GM12878 (cell line): ENCODE results near the gene RPS6KA5.

Experiments
- CBFB ChIP-seq: IDR thresholded peaks from 2 replicates; pipeline ENCODE4 v1.6.1; 2016; ENCODE audit warnings: antibody characterized with exemption, low read depth
- MYB ChIP-seq: fragments of 150-350 bp; IDR thresholded peaks from 2 replicates; pipeline ENCODE4 v1.6.1; 2014; ENCODE audit warnings: mild to moderate bottlenecking, low read depth, low read length, borderline replicate concordance
- RB1 ChIP-seq: fragments of 450-650 bp; formaldehyde crosslinking; IDR thresholded peaks from 2 replicates; pipeline ENCODE4 v1.6.1; 2017; ENCODE audit warnings: mild to moderate bottlenecking, borderline replicate concordance

GRCh38 chr14:91040545-91040944 lies 19.9 kb downstream of the RPS6KA5 start:
- no peak for TF ChIP-seq CBFB
- TF ChIP-seq RB1, result no peak
- TF ChIP-seq MYB, result no peak
